ENCODE measurements around the gene ECE1. TPM values are rescaled to one million over a fixed set of nuclear protein-coding genes. Genes with fewer than 3 reads are reported as not detected.

Gene ECE1
- total and polyA plus RNA-seq, 9 of the 15 experiments (the other 6 are each of a cell fraction or from before 2014, with no cell fraction given): 0.56 to 34.8 (median 11.0) TPM

- Histone ChIP-seq H2AFZ (ENCODE audit: low read depth, low read length) (no peak overlapping the region), H3K4me1 (replicated peaks in 1 of 2; ENCODE audit: control insufficient read depth in 2 of 2, insufficient read depth in 2 of 2, low read length in 2 of 2) (peaks cover 49 to 53% of the 10 kb centered on the region in 2 experiments), H3K9me1 (ENCODE audit: control insufficient read depth, insufficient read depth, low read length) (peaks cover 3% of the 10 kb centered on the region), H4K20me1 (replicated peaks; ENCODE audit: control insufficient read depth, insufficient read depth, low read length) (peaks cover 7% of the 10 kb centered on the region), H3K4me2 (ENCODE audit: insufficient read depth, low read length) (no peak overlapping the region), H3K36me3 (ENCODE audit: control insufficient read depth, insufficient read depth, low read length) (peaks cover 3% of the 10 kb centered on the region; the same call in 1 of the 3 replicates), H3K9ac (ENCODE audit: insufficient read depth in 1 of 2, low read depth in 2 of 2, low read length in 2 of 2) (no peak overlapping the region), H3K9me3 (replicated peaks; ENCODE audit: control insufficient read depth, insufficient read depth, low read depth, low read length) (no peaks in the 10 kb centered on the region; the same call in 1 of the 2 replicates), H3K27me3 (ENCODE audit: control insufficient read depth in 2 of 2, insufficient read depth in 2 of 2, low read length in 2 of 2) (no peaks in the 10 kb centered on the region), H3K4me3 (no peak overlapping the region), H3K79me2 (ENCODE audit: control insufficient read depth, insufficient read depth, low read length) (no peaks in the 10 kb centered on the region; the same call in 2 of the 3 replicates), H3K27ac (ENCODE audit: extremely low read depth, low read depth, low read length) (no peak overlapping the region)
- WGBS (ENCODE audit: insufficient coverage, low coverage, missing lambda C conversion rate): 86% methylated on average over 4 of the region's 4 CpGs
- intact Hi-C loops (cut with micrococcal nuclease) (loop anchor here (5.0 kb wide), 1 partner anchor 82 kb away; no protein-coding TSS in a partner anchor), in situ Hi-C loops (cut with MboI) (no loop called here)
- CTCF ChIA-PET (ENCODE audit: low intra/inter-chr PET ratio): no interaction called here
- no peak for DNase-seq (ENCODE audit: extremely low read depth in 1 of 4, low spot score in 3 of 4)
- POLR2A ChIA-PET: interaction anchor here (0.9 kb wide), 1 partner anchor 73 kb away, joined by 3 read pairs; no protein-coding TSS in a partner anchor
- ATAC-seq: no peak
- no TSS peak for BruUV-seq (replicated peaks)
- no peak for FAIRE-seq
- no peak for TF ChIP-seq KDM1A (IDR thresholded peaks at IDR 0.05)
- TF ChIP-seq HOMEZ (CRISPR knock-in tag; IDR thresholded peaks at IDR 0.05): no peak
- TF ChIP-seq ESRRA (IDR thresholded peaks at IDR 0.05; ENCODE audit: borderline replicate concordance, low read depth): no peak
- TF ChIP-seq, protein P1, sequence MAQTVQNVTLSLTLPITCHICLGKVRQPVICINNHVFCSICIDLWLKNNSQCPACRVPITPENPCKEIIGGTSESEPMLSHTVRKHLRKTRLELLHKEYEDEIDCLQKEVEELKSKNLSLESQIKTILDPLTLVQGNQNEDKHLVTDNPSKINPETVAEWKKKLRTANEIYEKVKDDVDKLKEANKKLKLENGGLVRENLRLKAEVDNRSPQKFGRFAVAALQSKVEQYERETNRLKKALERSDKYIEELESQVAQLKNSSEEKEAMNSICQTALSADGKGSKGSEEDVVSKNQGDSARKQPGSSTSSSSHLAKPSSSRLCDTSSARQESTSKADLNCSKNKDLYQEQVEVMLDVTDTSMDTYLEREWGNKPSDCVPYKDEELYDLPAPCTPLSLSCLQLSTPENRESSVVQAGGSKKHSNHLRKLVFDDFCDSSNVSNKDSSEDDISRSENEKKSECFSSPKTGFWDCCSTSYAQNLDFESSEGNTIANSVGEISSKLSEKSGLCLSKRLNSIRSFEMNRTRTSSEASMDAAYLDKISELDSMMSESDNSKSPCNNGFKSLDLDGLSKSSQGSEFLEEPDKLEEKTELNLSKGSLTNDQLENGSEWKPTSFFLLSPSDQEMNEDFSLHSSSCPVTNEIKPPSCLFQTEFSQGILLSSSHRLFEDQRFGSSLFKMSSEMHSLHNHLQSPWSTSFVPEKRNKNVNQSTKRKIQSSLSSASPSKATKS (CRISPR knock-in tag; IDR thresholded peaks at IDR 0.05): no peak
- TF ChIP-seq ZNF512 (tag; IDR thresholded peaks at IDR 0.05): no peak
- TF ChIP-seq SAFB2 (IDR thresholded peaks at IDR 0.05; ENCODE audit: borderline replicate concordance, low read depth, low read length, severe bottlenecking): no peak
- no peak for TF ChIP-seq MNT (conservative IDR thresholded peaks at IDR 0.05)
- TF ChIP-seq ZBTB8A (IDR thresholded peaks at IDR 0.05; ENCODE audit: partially characterized antibody): no peak
- no peak for TF ChIP-seq SIRT6 (IDR thresholded peaks at IDR 0.05; ENCODE audit: low read depth, low read length)
- no peak for TF ChIP-seq C11orf30 (IDR thresholded peaks at IDR 0.05; ENCODE audit: low read depth)
- no peak for TF ChIP-seq TEAD2 (tag; IDR thresholded peaks at IDR 0.05)
- TF ChIP-seq E4F1 (CRISPR knock-in tag; IDR thresholded peaks at IDR 0.05; ENCODE audit: borderline replicate concordance): no peak
- TF ChIP-seq ARID2 (IDR thresholded peaks at IDR 0.05): no peak
These were observed 25.4 kb downstream of the ECE1 start for GRCh38 chr1:21264898-21265297.
